Activated naive CD4-positive, alpha-beta T cell treated with anti-CD3 and anti-CD28 coated beads for 36 hours (primary cell): ENCODE data around the gene CLSTN2. TPM values are rescaled to one million over a fixed set of nuclear protein-coding genes. Genes with fewer than 3 reads are reported as not detected.

Experiments
- CTCF ChIA-PET: fragments of 350-600 bp; sonication (Branson Sonifier 250); formaldehyde crosslinking; loops from one replicate; lab custom pipeline; 2021; ENCODE audit warnings: antibody characterized with exemption; lab: Charles Lee
- DNase-seq: peaks from one replicate; pipeline ENCODE4 v3.0.0-alpha.2; 2020
- H3K27ac Mint-ChIP-seq: one replicate; pipeline ENCODE4 v1.8.0; 2021; ENCODE audit warnings: mild to moderate bottlenecking, mixed read lengths
- H3K27me3 Mint-ChIP-seq: one replicate; pipeline ENCODE4 v1.8.0; 2021; ENCODE audit warnings: low read depth, mixed read lengths
- H3K36me3 Mint-ChIP-seq: one replicate; pipeline ENCODE4 v1.8.0; 2021; ENCODE audit warnings: low read depth, mixed read lengths
- H3K4me1 Mint-ChIP-seq: one replicate; pipeline ENCODE4 v1.8.0; 2021; ENCODE audit warnings: low read depth, mixed read lengths
- H3K4me3 Mint-ChIP-seq: one replicate; pipeline ENCODE4 v1.8.0; 2021; ENCODE audit warnings: mild to moderate bottlenecking, moderate library complexity, mixed read lengths
- H3K9me3 Mint-ChIP-seq: one replicate; pipeline ENCODE4 v1.8.0; 2021; ENCODE audit warnings: mixed read lengths
- intact Hi-C: fragments of 100-400 bp; cut with micrococcal nuclease; formaldehyde crosslinking; loops from one replicate; pipeline ENCODE4 v1.15.1; 2023
- total RNA-seq, 2 experiments: library from RNA; stranded (reverse); gene quantifications; one replicate each; pipeline ENCODE4 v1.2.3, GENCODE V29; 2021

The CLSTN2 gene
- total RNA-seq, 2 experiments from 2014 or later, result not detected

DNA sequence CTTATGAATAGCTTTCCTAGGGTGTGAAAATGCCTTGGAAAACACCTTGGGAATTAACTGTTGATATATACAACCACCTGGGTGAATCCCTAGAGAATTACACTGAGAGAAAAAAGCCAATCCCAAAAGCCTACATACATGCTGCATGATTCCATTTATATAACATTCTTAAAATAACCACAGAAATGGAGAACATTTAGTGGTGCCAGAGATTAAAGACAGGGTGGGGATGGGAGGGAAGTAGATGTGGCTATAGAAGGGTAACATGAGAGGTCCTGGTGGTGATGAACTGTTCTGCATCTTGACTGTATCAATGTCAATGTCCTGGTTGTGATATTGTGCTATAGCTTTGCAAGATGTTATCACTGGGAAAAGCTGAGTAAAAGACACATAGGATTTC, 291.0 kb downstream of the CLSTN2 start:
- Mint-ChIP-seq H3K4me3 (no peak overlapping the region), H3K36me3 (no peaks in the 10 kb centered on the region), H3K9me3 (peaks cover 7% of the 10 kb centered on the region), H3K4me1 (no peaks in the 10 kb centered on the region), H3K27me3 (no peaks in the 10 kb centered on the region), H3K27ac (no peak overlapping the region)
- CTCF ChIA-PET, result no interaction called here
- intact Hi-C loops, result no loop called here
- DNase-seq, result no peak

- Mint-ChIP-seq H3K9me3 (peaks cover 2% of the 10 kb centered on the region), H3K4me3 (no peak overlapping the region), H3K27ac (no peak overlapping the region), H3K27me3 (peaks cover 5% of the 10 kb centered on the region), H3K4me1 (no peaks in the 10 kb centered on the region), H3K36me3 (no peaks in the 10 kb centered on the region)
- intact Hi-C loops, result no loop called here
- CTCF ChIA-PET, result interaction anchor here (1.0 kb wide), 1 partner anchor 630 kb away, joined by 4 read pairs; no protein-coding TSS in a partner anchor
- no peak for DNase-seq
Measured at GRCh38 chr3:140233702-140234101, 298.7 kb downstream of the CLSTN2 start.

- CTCF ChIA-PET, result no interaction called here
- DNase-seq, result no peak
- H3K36me3 Mint-ChIP-seq, result no peaks in the 10 kb centered on the region
- H3K27ac Mint-ChIP-seq, result no peak overlapping the region
- H3K27me3 Mint-ChIP-seq, result peaks cover 5% of the 10 kb centered on the region
- no peaks in the 10 kb centered on the region for H3K4me1 Mint-ChIP-seq
- H3K4me3 Mint-ChIP-seq, result no peak overlapping the region
- H3K9me3 Mint-ChIP-seq, result peaks cover 2% of the 10 kb centered on the region
- intact Hi-C loops, result no loop called here
Measured at GRCh38 chr3:140234256-140234655, 299.3 kb downstream of the CLSTN2 start.

- no peaks in the 10 kb centered on the region for H3K4me1 Mint-ChIP-seq
- intact Hi-C loops, result no loop called here
- H3K4me3 Mint-ChIP-seq, result no peak overlapping the region
- no peak for DNase-seq
- no peaks in the 10 kb centered on the region for H3K36me3 Mint-ChIP-seq
- H3K27ac Mint-ChIP-seq, result no peak overlapping the region
- peaks cover 5% of the 10 kb centered on the region for H3K27me3 Mint-ChIP-seq
- CTCF ChIA-PET, result no interaction called here
- peaks cover 2% of the 10 kb centered on the region for H3K9me3 Mint-ChIP-seq
Measured at GRCh38 chr3:140236836-140237501, 302.0 kb downstream of the CLSTN2 start.

GRCh38 chr3:140238646-140239314, 303.8 kb downstream of the CLSTN2 start:
- intact Hi-C loops, result no loop called here

GRCh38 chr3:140242818-140243276, 307.9 kb downstream of the CLSTN2 start:
- no peak for DNase-seq
- Mint-ChIP-seq H3K27ac (no peak overlapping the region), H3K36me3 (no peaks in the 10 kb centered on the region), H3K4me3 (no peak overlapping the region), H3K4me1 (no peaks in the 10 kb centered on the region), H3K27me3 (peaks cover 5% of the 10 kb centered on the region), H3K9me3 (no peaks in the 10 kb centered on the region)
- intact Hi-C loops, result no loop called here
- CTCF ChIA-PET, result no interaction called here

More at GRCh38 chr3:140238646-140239314, 303.8 kb downstream of the CLSTN2 start:
- H3K27me3 Mint-ChIP-seq, result peaks cover 5% of the 10 kb centered on the region
- H3K9me3 Mint-ChIP-seq, result peaks cover 2% of the 10 kb centered on the region
- no peak overlapping the region for H3K4me3 Mint-ChIP-seq
- DNase-seq, result no peak
- H3K4me1 Mint-ChIP-seq, result no peaks in the 10 kb centered on the region
- H3K27ac Mint-ChIP-seq, result no peak overlapping the region
- H3K36me3 Mint-ChIP-seq, result no peaks in the 10 kb centered on the region
- CTCF ChIA-PET, result no interaction called here

- H3K9me3 Mint-ChIP-seq, result no peaks in the 10 kb centered on the region
- H3K27ac Mint-ChIP-seq, result no peak overlapping the region
- H3K4me1 Mint-ChIP-seq, result no peaks in the 10 kb centered on the region
- no peaks in the 10 kb centered on the region for H3K36me3 Mint-ChIP-seq
- intact Hi-C loops, result no loop called here
- no peak for DNase-seq
- peaks cover 5% of the 10 kb centered on the region for H3K27me3 Mint-ChIP-seq
- no peak overlapping the region for H3K4me3 Mint-ChIP-seq
- CTCF ChIA-PET, result no interaction called here
Measured at GRCh38 chr3:140243575-140243974, 308.6 kb downstream of the CLSTN2 start.

GRCh38 chr3:140244893-140245292, 309.9 kb downstream of the CLSTN2 start:
- no peak for DNase-seq
- CTCF ChIA-PET, result no interaction called here
- intact Hi-C loops, result no loop called here
- no peaks in the 10 kb centered on the region for H3K4me1 Mint-ChIP-seq
- H3K9me3 Mint-ChIP-seq, result no peaks in the 10 kb centered on the region
- H3K36me3 Mint-ChIP-seq, result no peaks in the 10 kb centered on the region
- no peak overlapping the region for H3K27ac Mint-ChIP-seq
- H3K4me3 Mint-ChIP-seq, result no peak overlapping the region
- peaks cover 5% of the 10 kb centered on the region for H3K27me3 Mint-ChIP-seq

GRCh38 chr3:140246578-140246977, 311.6 kb downstream of the CLSTN2 start:
- no peaks in the 10 kb centered on the region for H3K36me3 Mint-ChIP-seq
- no peaks in the 10 kb centered on the region for H3K9me3 Mint-ChIP-seq
- H3K27ac Mint-ChIP-seq, result no peak overlapping the region
- no peak for DNase-seq
- H3K27me3 Mint-ChIP-seq, result peaks cover 5% of the 10 kb centered on the region
- no peaks in the 10 kb centered on the region for H3K4me1 Mint-ChIP-seq
- no peak overlapping the region for H3K4me3 Mint-ChIP-seq
- intact Hi-C loops, result no loop called here
- CTCF ChIA-PET, result no interaction called here

- Mint-ChIP-seq H3K36me3 (no peaks in the 10 kb centered on the region), H3K27ac (no peak overlapping the region), H3K4me1 (no peaks in the 10 kb centered on the region), H3K4me3 (no peak overlapping the region), H3K27me3 (peaks cover 5% of the 10 kb centered on the region), H3K9me3 (no peaks in the 10 kb centered on the region)
- CTCF ChIA-PET, result no interaction called here
- intact Hi-C loops, result no loop called here
- DNase-seq, result no peak
Measured at GRCh38 chr3:140247775-140248174, 312.8 kb downstream of the CLSTN2 start.

- CTCF ChIA-PET, result interaction anchor here (1.2 kb wide), 1 partner anchor 35 kb away, joined by 3 read pairs; no protein-coding TSS in a partner anchor
- no peak for DNase-seq
- H3K9me3 Mint-ChIP-seq, result no peaks in the 10 kb centered on the region
- no peaks in the 10 kb centered on the region for H3K4me1 Mint-ChIP-seq
- no peaks in the 10 kb centered on the region for H3K36me3 Mint-ChIP-seq
- no peak overlapping the region for H3K27ac Mint-ChIP-seq
- no peak overlapping the region for H3K4me3 Mint-ChIP-seq
- intact Hi-C loops, result no loop called here
- H3K27me3 Mint-ChIP-seq, result peaks cover 5% of the 10 kb centered on the region
Measured at GRCh38 chr3:140249188-140249587, 314.2 kb downstream of the CLSTN2 start.

DNA sequence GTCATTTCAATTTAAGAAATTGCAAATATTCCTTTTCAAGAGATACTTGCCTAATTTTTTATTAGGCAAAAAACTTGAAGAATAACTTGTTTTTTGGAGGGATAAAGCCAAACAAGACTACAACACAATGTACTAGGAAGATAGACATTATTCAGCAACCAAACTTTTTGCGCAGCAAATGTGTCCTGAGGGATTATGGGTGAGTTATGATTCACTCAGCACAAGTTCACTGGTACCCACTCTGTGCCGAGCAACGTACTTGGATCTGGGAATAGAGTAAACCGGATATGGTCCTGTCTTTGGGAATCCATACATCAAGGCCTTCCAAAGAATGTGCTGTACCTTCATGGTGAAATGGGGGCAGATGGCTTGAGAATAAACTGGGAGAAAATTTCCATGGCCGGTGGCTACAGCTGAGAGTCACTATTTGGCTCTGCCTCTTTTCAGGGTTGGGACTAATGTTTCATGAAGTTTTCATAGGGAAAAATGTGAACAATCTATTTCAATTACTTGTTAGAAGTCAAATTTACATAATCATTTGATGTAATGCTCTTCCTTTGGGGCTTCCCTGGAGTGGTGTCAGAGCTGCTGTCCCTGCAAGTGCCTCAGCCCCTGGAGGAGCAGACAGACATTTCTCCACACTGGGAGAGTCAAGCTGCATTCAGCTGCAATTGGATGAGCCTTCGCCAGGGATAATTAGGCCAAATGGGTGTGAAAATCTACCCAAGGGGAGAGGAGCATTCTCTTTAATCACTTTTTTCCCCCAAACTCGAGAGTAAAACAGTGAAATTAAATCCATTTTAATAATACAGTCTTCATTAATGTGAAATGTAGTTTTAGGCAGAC, 315.2 kb downstream of the CLSTN2 start:
- intact Hi-C loops, result no loop called here
- DNase-seq, result no peak
- peaks cover 5% of the 10 kb centered on the region for H3K27me3 Mint-ChIP-seq
- CTCF ChIA-PET, result interaction anchor here (1.2 kb wide), 1 partner anchor 36 kb away, joined by 3 read pairs; no protein-coding TSS in a partner anchor
- no peak overlapping the region for H3K27ac Mint-ChIP-seq
- H3K4me1 Mint-ChIP-seq, result no peaks in the 10 kb centered on the region
- H3K4me3 Mint-ChIP-seq, result no peak overlapping the region
- no peaks in the 10 kb centered on the region for H3K9me3 Mint-ChIP-seq
- H3K36me3 Mint-ChIP-seq, result no peaks in the 10 kb centered on the region
